Muscle layer of colon (tissue), 2 donors: ENCODE measurements around the gene NAA11.
"Not testable (repeated sequence)": the region's sequence is repeated elsewhere in the genome, so short reads cannot be mapped to it uniquely, and the experiment has no call there.

ENCODE experiments used
- H3K27ac ChIP-seq: one replicate; pipeline ENCODE4 v1.7.0; 2013; ENCODE audit warnings: low read depth, mild to moderate bottlenecking, low read length, moderate library complexity
- H3K27me3 ChIP-seq, 2 donors: one replicate each; pipeline ENCODE4 v1.7.0; 2013; ENCODE audit warnings: low read length in 2 of 2, mild to moderate bottlenecking in 2 of 2; ENCODE audit not compliant: insufficient read depth in 2 of 2, control insufficient read depth in 1 of 2
- H3K36me3 ChIP-seq: one replicate; pipeline ENCODE4 v1.7.0; 2013; ENCODE audit warnings: mild to moderate bottlenecking, low read length; ENCODE audit not compliant: insufficient read depth
- H3K4me1 ChIP-seq: one replicate; pipeline ENCODE4 v1.7.0; 2013; ENCODE audit warnings: mild to moderate bottlenecking, low read length; ENCODE audit not compliant: insufficient read depth
- H3K4me3 ChIP-seq, 2 donors: one replicate each; pipeline ENCODE4 v1.7.0; 2013; ENCODE audit warnings: low read length in 2 of 2, low read depth in 1 of 2, mild to moderate bottlenecking in 1 of 2, moderate library complexity in 1 of 2
- H3K9ac ChIP-seq: one replicate; pipeline ENCODE4 v1.7.0; 2013; ENCODE audit warnings: low read length
- H3K9me3 ChIP-seq: one replicate; pipeline ENCODE4 v1.7.0; 2013; ENCODE audit warnings: mild to moderate bottlenecking, low read length
- donor health status: abdominal sarcoma.
- donor health status: Adenocarcinoma of cecum.

The NAA11 gene

GRCh38 chr4:79287718-79288117, 38.1 kb downstream of the NAA11 start:
- Histone ChIP-seq H3K9me3 (no peaks in the 10 kb centered on the region), H3K4me3 (no peak overlapping the region), H3K27ac (no peak overlapping the region), H3K27me3 (no peaks in the 10 kb centered on the region), H3K4me1 (no peaks in the 10 kb centered on the region), H3K36me3 (no peaks in the 10 kb centered on the region), H3K9ac (no peak overlapping the region)

- Histone ChIP-seq H3K4me3 (no peak overlapping the region), H3K27me3 (no peaks in the 10 kb centered on the region), H3K9ac (no peak overlapping the region), H3K9me3 (no peaks in the 10 kb centered on the region), H3K4me1 (peaks cover 2% of the 10 kb centered on the region), H3K27ac (no peak overlapping the region), H3K36me3 (no peaks in the 10 kb centered on the region)
Measured at GRCh38 chr4:79287076-79287475, 38.8 kb downstream of the NAA11 start.

- H3K4me3 ChIP-seq, result no peak overlapping the region
- H3K27ac ChIP-seq, result no peak overlapping the region
- no peaks in the 10 kb centered on the region for H3K36me3 ChIP-seq
- H3K4me1 ChIP-seq, result peaks cover 8% of the 10 kb centered on the region
- H3K9ac ChIP-seq, result no peak overlapping the region
- no peaks in the 10 kb centered on the region for H3K9me3 ChIP-seq
- H3K27me3 ChIP-seq, result no peaks in the 10 kb centered on the region
Measured at GRCh38 chr4:79281566-79282359, 44.1 kb downstream of the NAA11 start.

- H3K27me3 ChIP-seq, H3K9me3 ChIP-seq, H3K27ac ChIP-seq, H3K9ac ChIP-seq, H3K4me3 ChIP-seq, H3K36me3 ChIP-seq: not testable (repeated sequence)
- H3K4me1 ChIP-seq, result peaks cover 16% of the 10 kb centered on the region
Measured at GRCh38 chr4:79277467-79277866, 48.4 kb downstream of the NAA11 start.

GRCh38 chr4:79273915-79274314, 51.9 kb downstream of the NAA11 start:
- no peaks in the 10 kb centered on the region for H3K36me3 ChIP-seq
- no peak overlapping the region for H3K27ac ChIP-seq
- H3K27me3 ChIP-seq, result no peaks in the 10 kb centered on the region
- peaks cover 8% of the 10 kb centered on the region for H3K4me1 ChIP-seq
- H3K9ac ChIP-seq, result no peak overlapping the region
- H3K9me3 ChIP-seq, result no peaks in the 10 kb centered on the region
- H3K4me3 ChIP-seq, result no peak overlapping the region

- Histone ChIP-seq H3K4me3 (no peak overlapping the region), H3K9me3 (no peaks in the 10 kb centered on the region), H3K27me3 (no peaks in the 10 kb centered on the region), H3K4me1 (peaks cover 8% of the 10 kb centered on the region), H3K9ac (no peak overlapping the region), H3K27ac (no peak overlapping the region), H3K36me3 (no peaks in the 10 kb centered on the region)
Measured at GRCh38 chr4:79272761-79273160, 53.1 kb downstream of the NAA11 start.

- no peak overlapping the region for H3K4me3 ChIP-seq
- no peaks in the 10 kb centered on the region for H3K36me3 ChIP-seq
- no peak overlapping the region for H3K27ac ChIP-seq
- no peaks in the 10 kb centered on the region for H3K27me3 ChIP-seq
- no peaks in the 10 kb centered on the region for H3K9me3 ChIP-seq
- peaks cover 8% of the 10 kb centered on the region for H3K4me1 ChIP-seq
- H3K9ac ChIP-seq, result no peak overlapping the region
Measured at GRCh38 chr4:79272126-79272525, 53.7 kb downstream of the NAA11 start.

GRCh38 chr4:79267671-79268070, 58.2 kb downstream of the NAA11 start:
- no peak overlapping the region for H3K4me3 ChIP-seq
- no peaks in the 10 kb centered on the region for H3K9me3 ChIP-seq
- H3K27me3 ChIP-seq, result no peaks in the 10 kb centered on the region
- H3K36me3 ChIP-seq, result no peaks in the 10 kb centered on the region
- no peaks in the 10 kb centered on the region for H3K4me1 ChIP-seq
- no peak overlapping the region for H3K27ac ChIP-seq
- no peak overlapping the region for H3K9ac ChIP-seq
